ENCODE measurements around the gene CEMIP. TPM values are rescaled to one million over a fixed set of nuclear protein-coding genes. Genes with fewer than 3 reads are reported as not detected.

Gene CEMIP
- total RNA-seq, 1 experiment from 2014 or later = 3.5 TPM

DNA sequence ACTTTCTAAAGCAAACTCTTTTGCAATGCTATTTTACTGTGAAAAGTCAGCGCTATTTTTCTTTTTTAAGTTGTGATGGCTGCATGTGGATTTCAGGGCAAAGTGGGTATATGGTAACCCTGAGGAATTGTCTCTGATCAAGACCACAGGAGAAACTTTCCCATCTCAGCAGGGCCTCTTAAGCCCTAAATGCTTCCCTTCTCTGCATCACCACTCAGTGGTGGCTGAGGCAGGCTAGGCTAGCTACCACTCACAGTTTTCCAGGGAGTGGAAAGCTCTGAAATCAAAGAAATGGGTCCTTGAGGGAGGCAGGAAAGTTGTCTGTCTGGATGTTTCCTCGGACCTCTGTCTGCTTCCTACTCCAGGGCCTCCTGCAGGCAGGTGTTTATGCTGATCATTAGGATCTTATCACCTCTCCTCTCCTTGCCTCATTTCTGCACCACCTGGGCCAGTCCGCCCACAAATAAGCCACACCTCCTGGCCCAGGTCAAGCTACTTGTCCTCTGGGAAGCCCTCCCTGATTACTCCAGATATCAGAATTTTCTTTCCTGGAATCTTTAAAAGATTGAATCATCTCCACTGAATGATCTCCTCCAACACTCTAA, 37.0 kb downstream of the CEMIP start:
- Histone ChIP-seq H3K9ac (ENCODE audit: low read length) (no peak overlapping the region), H2AFZ (ENCODE audit: low read depth, low read length, poor library complexity, severe bottlenecking) (no peak overlapping the region), H3K9me3 (ENCODE audit: control insufficient read depth in 1 of 2, insufficient read depth in 1 of 2, low read depth in 1 of 2, low read length in 2 of 2) (no peaks in the 10 kb centered on the region), H3K27ac (ENCODE audit: low read depth, low read length) (no peak overlapping the region), H3K79me2 (ENCODE audit: insufficient read depth, low read length) (no peaks in the 10 kb centered on the region), H3K9me2 (ENCODE audit: insufficient read depth) (no peaks in the 10 kb centered on the region), H3K4me1 (ENCODE audit: control insufficient read depth in 1 of 2, insufficient read depth in 2 of 2, low read length in 2 of 2) (no peaks in the 10 kb centered on the region), H3K4me2 (ENCODE audit: low read length) (no peak overlapping the region), H3K27me3 (ENCODE audit: insufficient read depth, low read length) (no peaks in the 10 kb centered on the region), H3K4me3 (replicated peaks in 1 of 2; ENCODE audit: low read depth in 1 of 2, low read length in 2 of 2) (no peak overlapping the region), H3K36me3 (ENCODE audit: control insufficient read depth in 1 of 2, insufficient read depth in 2 of 2, low read length in 2 of 2) (no peaks in the 10 kb centered on the region), H4K20me1 (ENCODE audit: insufficient read depth) (no peaks in the 10 kb centered on the region)
- ChIA-PET POLR2A (no interaction called here), CTCF (no interaction called here), RAD21 (ENCODE audit: low non-redundant PET in 1 of 2, low total read pairs in 2 of 2, uncharacterized antibody in 2 of 2, unreplicated experiment in 2 of 2) (no interaction called here)
- DNase-seq (ENCODE audit: low read depth, low spot score) (no peak), ATAC-seq (no peak)
- intact Hi-C loops (cut with micrococcal nuclease) = no loop called here
- BruUV-seq (replicated peaks) = no TSS peak
- TF ChIP-seq CEBPB (IDR thresholded peaks at IDR 0.05; ENCODE audit: low read depth) (no peak), ELF1 (IDR thresholded peaks at IDR 0.05; ENCODE audit: borderline replicate concordance, low read depth) (no peak), SRF (IDR thresholded peaks at IDR 0.05; ENCODE audit: low read depth) (no peak), EGR1 (IDR thresholded peaks at IDR 0.05; ENCODE audit: low read depth) (no peak), JUND (IDR thresholded peaks at IDR 0.05) (no peak), SIN3A (IDR thresholded peaks at IDR 0.05; ENCODE audit: low read depth) (no peak)
- TF ChIP-seq, protein P1, sequence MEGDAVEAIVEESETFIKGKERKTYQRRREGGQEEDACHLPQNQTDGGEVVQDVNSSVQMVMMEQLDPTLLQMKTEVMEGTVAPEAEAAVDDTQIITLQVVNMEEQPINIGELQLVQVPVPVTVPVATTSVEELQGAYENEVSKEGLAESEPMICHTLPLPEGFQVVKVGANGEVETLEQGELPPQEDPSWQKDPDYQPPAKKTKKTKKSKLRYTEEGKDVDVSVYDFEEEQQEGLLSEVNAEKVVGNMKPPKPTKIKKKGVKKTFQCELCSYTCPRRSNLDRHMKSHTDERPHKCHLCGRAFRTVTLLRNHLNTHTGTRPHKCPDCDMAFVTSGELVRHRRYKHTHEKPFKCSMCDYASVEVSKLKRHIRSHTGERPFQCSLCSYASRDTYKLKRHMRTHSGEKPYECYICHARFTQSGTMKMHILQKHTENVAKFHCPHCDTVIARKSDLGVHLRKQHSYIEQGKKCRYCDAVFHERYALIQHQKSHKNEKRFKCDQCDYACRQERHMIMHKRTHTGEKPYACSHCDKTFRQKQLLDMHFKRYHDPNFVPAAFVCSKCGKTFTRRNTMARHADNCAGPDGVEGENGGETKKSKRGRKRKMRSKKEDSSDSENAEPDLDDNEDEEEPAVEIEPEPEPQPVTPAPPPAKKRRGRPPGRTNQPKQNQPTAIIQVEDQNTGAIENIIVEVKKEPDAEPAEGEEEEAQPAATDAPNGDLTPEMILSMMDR (IDR thresholded peaks at IDR 0.05 in 2 of 3, conservative IDR thresholded peaks at IDR 0.05 in 1 of 3; ENCODE audit: borderline replicate concordance in 1 of 3, insufficient read depth in 1 of 3, low read depth in 2 of 3, low read length in 2 of 3) = no peak

DNA sequence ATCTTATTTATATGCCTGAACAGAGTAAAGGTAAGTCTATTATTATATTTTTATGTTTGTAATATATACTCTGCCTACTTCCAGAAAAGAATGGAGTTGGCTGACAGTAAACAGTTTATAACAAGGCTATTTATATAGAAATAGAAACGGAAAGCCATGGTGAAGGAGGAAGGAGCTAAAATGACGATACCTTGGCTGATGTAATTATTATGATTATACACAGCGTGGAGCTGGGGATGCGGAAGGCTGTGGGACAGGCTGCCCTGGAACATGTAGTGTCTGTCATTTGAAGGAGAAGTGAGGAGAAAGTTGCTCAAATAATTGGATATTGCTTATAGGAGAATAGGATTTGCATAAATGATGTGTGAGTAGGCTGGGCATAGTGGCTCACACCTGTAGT, 37.8 kb downstream of the CEMIP start:
- H3K27ac ChIP-seq (ENCODE audit: low read depth, low read length) = no peak overlapping the region
- DNase-seq (ENCODE audit: low read depth, low spot score) (no peak), ATAC-seq (no peak)
- no peak overlapping the region for H3K4me3 ChIP-seq (replicated peaks in 1 of 2; ENCODE audit: low read depth in 1 of 2, low read length in 2 of 2)
- no peaks in the 10 kb centered on the region for H3K4me1 ChIP-seq (ENCODE audit: control insufficient read depth in 1 of 2, insufficient read depth in 2 of 2, low read length in 2 of 2)
- H3K9ac ChIP-seq (ENCODE audit: low read length) = no peak overlapping the region
- H3K4me2 ChIP-seq (ENCODE audit: low read length) = no peak overlapping the region
- RAD21 ChIA-PET (ENCODE audit: low non-redundant PET in 1 of 2, low total read pairs in 2 of 2, uncharacterized antibody in 2 of 2, unreplicated experiment in 2 of 2) = no interaction called here
- no peak overlapping the region for H2AFZ ChIP-seq (ENCODE audit: low read depth, low read length, poor library complexity, severe bottlenecking)
- no peaks in the 10 kb centered on the region for H3K79me2 ChIP-seq (ENCODE audit: insufficient read depth, low read length)
- H4K20me1 ChIP-seq (ENCODE audit: insufficient read depth) = no peaks in the 10 kb centered on the region
- POLR2A ChIA-PET = no interaction called here
- H3K36me3 ChIP-seq (ENCODE audit: control insufficient read depth in 1 of 2, insufficient read depth in 2 of 2, low read length in 2 of 2) = no peaks in the 10 kb centered on the region
- intact Hi-C loops (cut with micrococcal nuclease) = no loop called here
- no peaks in the 10 kb centered on the region for H3K9me2 ChIP-seq (ENCODE audit: insufficient read depth)
- no peaks in the 10 kb centered on the region for H3K27me3 ChIP-seq (ENCODE audit: insufficient read depth, low read length)
- TF ChIP-seq POLR2AphosphoS5 (IDR thresholded peaks at IDR 0.05; ENCODE audit: low read depth, low read length) (no peak), POLR2A (IDR thresholded peaks at IDR 0.05; ENCODE audit: borderline replicate concordance, extremely low read depth, insufficient read depth, insufficient read length) (no peak), EZH2phosphoT487 (IDR thresholded peaks at IDR 0.05; ENCODE audit: borderline replicate concordance) (no peak), SRF (IDR thresholded peaks at IDR 0.05; ENCODE audit: low read depth) (no peak)
- no peaks in the 10 kb centered on the region for H3K9me3 ChIP-seq (ENCODE audit: control insufficient read depth in 1 of 2, insufficient read depth in 1 of 2, low read depth in 1 of 2, low read length in 2 of 2)
- CTCF ChIA-PET = no interaction called here
- no TSS peak for BruUV-seq (replicated peaks)

Measured in HCT116 (cell line).